Measurements from ENCODE around the gene ETF1.

Gene ETF1

GRCh38 chr5:138459311-138459933 lies 83.6 kb downstream of the ETF1 start:
- peak; percentile 71 for DNase-seq

GRCh38 chr5:138458856-138459255 lies 84.2 kb downstream of the ETF1 start:
- no peak for DNase-seq

GRCh38 chr5:138458384-138458783 lies 84.7 kb downstream of the ETF1 start:
- DNase-seq, result no peak

GRCh38 chr5:138457531-138458275 lies 85.3 kb downstream of the ETF1 start:
- no peak for DNase-seq

Data from suppressor macrophage treated with lipopolysaccharide for 4 hours (primary cell).